Measurements from ENCODE around the gene ATF6. TPM values are rescaled to one million over a fixed set of nuclear protein-coding genes. Genes with fewer than 3 reads are reported as not detected.

ATF6 gene
- total and polyA plus RNA-seq, 9 of the 15 experiments (the other 6 are each of a cell fraction or from before 2014, with no cell fraction given): 11.7 to 32.4 (median 20.4) TPM

- intact Hi-C loops (cut with micrococcal nuclease) (no loop called here), in situ Hi-C loops (cut with MboI) (no loop called here)
- no peaks in the 10 kb centered on the region for H4K20me1 ChIP-seq (replicated peaks; ENCODE audit: control insufficient read depth, insufficient read depth, low read length)
- H3K36me3 ChIP-seq (ENCODE audit: control insufficient read depth, insufficient read depth, low read length): no peaks in the 10 kb centered on the region
- ATAC-seq: no peak
- WGBS (ENCODE audit: insufficient coverage, low coverage, missing lambda C conversion rate): 19% methylated on average over 6 of the region's 6 CpGs
- peaks cover 16% of the 10 kb centered on the region for H3K79me2 ChIP-seq (ENCODE audit: control insufficient read depth, insufficient read depth, low read length)
- H2AFZ ChIP-seq (ENCODE audit: low read depth, low read length): peak overlapping the region; percentile 46
- no peaks in the 10 kb centered on the region for H3K9me1 ChIP-seq (ENCODE audit: control insufficient read depth, insufficient read depth, low read length)
- H3K27me3 ChIP-seq (ENCODE audit: control insufficient read depth in 2 of 2, insufficient read depth in 2 of 2, low read length in 2 of 2): no peaks in the 10 kb centered on the region
- H3K9me3 ChIP-seq (replicated peaks; ENCODE audit: control insufficient read depth, insufficient read depth, low read depth, low read length): no peaks in the 10 kb centered on the region
- BruUV-seq (replicated peaks): no TSS peak
- no peak for FAIRE-seq
- ChIA-PET CTCF (ENCODE audit: low intra/inter-chr PET ratio) (no interaction called here), POLR2A (interaction anchor here (1.4 kb wide), 1 partner anchor 13 kb away, joined by 3 read pairs; no protein-coding TSS in a partner anchor)
- H3K9ac ChIP-seq (ENCODE audit: insufficient read depth in 1 of 2, low read depth in 2 of 2, low read length in 2 of 2): no peak overlapping the region
- no peak overlapping the region; the same call in 2 of the 3 replicates for H3K27ac ChIP-seq (ENCODE audit: extremely low read depth, low read depth, low read length)
- H3K4me1 ChIP-seq (replicated peaks in 1 of 2; ENCODE audit: control insufficient read depth in 2 of 2, insufficient read depth in 2 of 2, low read length in 2 of 2): peaks cover 10 to 45% of the 10 kb centered on the region in 2 experiments
- peak; percentile 19 for TF ChIP-seq EGR1 (conservative IDR thresholded peaks at IDR 0.05)
- TF ChIP-seq SIN3A (IDR thresholded peaks at IDR 0.05; ENCODE audit: borderline replicate concordance in 2 of 2, control insufficient read depth in 1 of 2, low read depth in 2 of 2, low read length in 2 of 2): no peak
- no peak overlapping the region for H3K4me3 ChIP-seq
- DNase-seq (ENCODE audit: extremely low read depth in 1 of 4, low spot score in 3 of 4): no peak
- H3K4me2 ChIP-seq (ENCODE audit: insufficient read depth, low read length): no peak overlapping the region
Observed at GRCh38 chr1:161731241-161731640, 34.9 kb upstream of the ATF6 start.

GRCh38 chr1:161731981-161732718 is 34.0 kb upstream of the ATF6 start:
- in situ Hi-C loops (cut with MboI) (no loop called here), intact Hi-C loops (cut with micrococcal nuclease) (no loop called here)
- Histone ChIP-seq H3K9me3 (replicated peaks; ENCODE audit: control insufficient read depth, insufficient read depth, low read depth, low read length) (no peaks in the 10 kb centered on the region), H3K4me1 (replicated peaks in 1 of 2; ENCODE audit: control insufficient read depth in 2 of 2, insufficient read depth in 2 of 2, low read length in 2 of 2) (peaks cover 4 to 45% of the 10 kb centered on the region in 2 experiments), H3K4me3 (no peak overlapping the region), H3K79me2 (ENCODE audit: control insufficient read depth, insufficient read depth, low read length) (peaks cover 9% of the 10 kb centered on the region), H3K9ac (ENCODE audit: insufficient read depth in 1 of 2, low read depth in 2 of 2, low read length in 2 of 2) (no peak overlapping the region), H3K27ac (ENCODE audit: extremely low read depth, low read depth, low read length) (no peak overlapping the region), H4K20me1 (replicated peaks; ENCODE audit: control insufficient read depth, insufficient read depth, low read length) (no peaks in the 10 kb centered on the region), H3K27me3 (ENCODE audit: control insufficient read depth in 2 of 2, insufficient read depth in 2 of 2, low read length in 2 of 2) (no peaks in the 10 kb centered on the region), H3K36me3 (ENCODE audit: control insufficient read depth, insufficient read depth, low read length) (no peaks in the 10 kb centered on the region), H2AFZ (ENCODE audit: low read depth, low read length) (0 out of 2 replicates have a peak overlapping the region, but pooled peaks have one; percentile 9), H3K9me1 (ENCODE audit: control insufficient read depth, insufficient read depth, low read length) (no peaks in the 10 kb centered on the region), H3K4me2 (ENCODE audit: insufficient read depth, low read length) (no peak overlapping the region)
- CTCF ChIA-PET (ENCODE audit: low intra/inter-chr PET ratio): no interaction called here
- FAIRE-seq (no peak), ATAC-seq (no peak), DNase-seq (ENCODE audit: extremely low read depth in 1 of 4, low spot score in 3 of 4) (no peak)
- POLR2A ChIA-PET: no interaction called here
- 47% methylated on average over 5 of the region's 5 CpGs for WGBS (ENCODE audit: insufficient coverage, low coverage, missing lambda C conversion rate)
- BruUV-seq (replicated peaks): no TSS peak
- peak; percentile 93 for TF ChIP-seq PRDM10 (IDR thresholded peaks at IDR 0.05; ENCODE audit: partially characterized antibody)
- TF ChIP-seq ETV5 (CRISPR knock-in tag; IDR thresholded peaks at IDR 0.05; ENCODE audit: low read depth): no peak
- no peak for TF ChIP-seq HIVEP1 (CRISPR knock-in tag; IDR thresholded peaks at IDR 0.05)
- TF ChIP-seq BRF1 (IDR thresholded peaks at IDR 0.05; ENCODE audit: borderline replicate concordance, extremely low read depth, insufficient read length): no peak
- TF ChIP-seq ARID1B (IDR thresholded peaks at IDR 0.05): 0 out of 2 replicates have a peak, but pooled peaks have one; percentile 23
- no peak for TF ChIP-seq NCOA1 (IDR thresholded peaks at IDR 0.05; ENCODE audit: low read depth)
- TF ChIP-seq CREBBP (IDR thresholded peaks at IDR 0.05; ENCODE audit: low read depth, low read length): no peak
- no peak for TF ChIP-seq PTRF (tag; IDR thresholded peaks at IDR 0.05)
- 0 out of 2 replicates have a peak, but pooled peaks have one; percentile 12 for TF ChIP-seq DPF2 (IDR thresholded peaks at IDR 0.05)
